ENCODE data around the gene THY1.

DNA sequence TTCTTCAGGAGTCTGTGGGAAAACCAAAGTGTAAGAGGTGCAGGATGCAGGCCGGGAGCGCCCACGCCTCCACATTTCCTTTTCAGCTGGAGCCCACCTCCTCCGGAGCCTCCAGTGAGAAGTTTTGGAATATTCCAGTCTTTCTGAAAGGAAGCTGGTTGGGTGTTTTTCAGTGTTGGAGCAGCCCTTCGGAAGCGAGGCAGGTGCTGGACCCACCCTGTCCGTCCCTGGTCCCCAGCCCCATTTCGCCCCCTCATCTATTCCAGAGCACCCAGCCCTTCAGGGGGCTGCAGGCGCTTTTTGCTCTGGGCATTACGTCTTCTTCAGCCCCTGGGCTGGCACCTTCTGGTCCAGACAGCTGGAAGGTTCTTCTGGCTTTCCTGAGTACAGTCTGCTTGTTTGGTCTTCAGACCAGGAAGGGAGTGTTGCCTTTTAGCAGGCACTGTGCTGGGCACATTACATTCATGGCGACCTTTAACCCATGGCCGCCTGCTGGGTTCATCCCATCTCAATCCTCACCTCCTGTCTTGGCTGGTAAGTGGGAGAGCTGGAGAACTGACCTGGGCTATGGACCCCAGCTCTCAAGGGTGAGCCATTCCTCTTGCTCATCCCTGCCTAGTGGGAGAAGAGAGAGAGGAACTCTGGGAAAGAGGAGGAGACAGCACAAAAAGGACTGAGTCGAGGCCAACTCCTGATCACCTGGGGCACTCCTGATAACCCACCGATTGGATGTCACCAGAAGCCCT is 710 bp upstream of the THY1 start:
- TF ChIP-seq, protein P1, sequence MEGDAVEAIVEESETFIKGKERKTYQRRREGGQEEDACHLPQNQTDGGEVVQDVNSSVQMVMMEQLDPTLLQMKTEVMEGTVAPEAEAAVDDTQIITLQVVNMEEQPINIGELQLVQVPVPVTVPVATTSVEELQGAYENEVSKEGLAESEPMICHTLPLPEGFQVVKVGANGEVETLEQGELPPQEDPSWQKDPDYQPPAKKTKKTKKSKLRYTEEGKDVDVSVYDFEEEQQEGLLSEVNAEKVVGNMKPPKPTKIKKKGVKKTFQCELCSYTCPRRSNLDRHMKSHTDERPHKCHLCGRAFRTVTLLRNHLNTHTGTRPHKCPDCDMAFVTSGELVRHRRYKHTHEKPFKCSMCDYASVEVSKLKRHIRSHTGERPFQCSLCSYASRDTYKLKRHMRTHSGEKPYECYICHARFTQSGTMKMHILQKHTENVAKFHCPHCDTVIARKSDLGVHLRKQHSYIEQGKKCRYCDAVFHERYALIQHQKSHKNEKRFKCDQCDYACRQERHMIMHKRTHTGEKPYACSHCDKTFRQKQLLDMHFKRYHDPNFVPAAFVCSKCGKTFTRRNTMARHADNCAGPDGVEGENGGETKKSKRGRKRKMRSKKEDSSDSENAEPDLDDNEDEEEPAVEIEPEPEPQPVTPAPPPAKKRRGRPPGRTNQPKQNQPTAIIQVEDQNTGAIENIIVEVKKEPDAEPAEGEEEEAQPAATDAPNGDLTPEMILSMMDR (IDR thresholded peaks at IDR 0.05; ENCODE audit: low read length), result no peak
- TF ChIP-seq EZH2phosphoT487 (IDR thresholded peaks at IDR 0.05; ENCODE audit: low read length) (no peak), EZH2 (optimal IDR thresholded peaks at IDR 0.05; ENCODE audit: low read depth, low read length) (no peak)

All from MM.1S (cell line).